ENCODE results near the gene PHACTR4. TPM values are rescaled to one million over a fixed set of nuclear protein-coding genes. Genes with fewer than 3 reads are reported as not detected.

PHACTR4 gene
- 11.5 and 13.6 TPM in 2 replicates for total RNA-seq

DNA sequence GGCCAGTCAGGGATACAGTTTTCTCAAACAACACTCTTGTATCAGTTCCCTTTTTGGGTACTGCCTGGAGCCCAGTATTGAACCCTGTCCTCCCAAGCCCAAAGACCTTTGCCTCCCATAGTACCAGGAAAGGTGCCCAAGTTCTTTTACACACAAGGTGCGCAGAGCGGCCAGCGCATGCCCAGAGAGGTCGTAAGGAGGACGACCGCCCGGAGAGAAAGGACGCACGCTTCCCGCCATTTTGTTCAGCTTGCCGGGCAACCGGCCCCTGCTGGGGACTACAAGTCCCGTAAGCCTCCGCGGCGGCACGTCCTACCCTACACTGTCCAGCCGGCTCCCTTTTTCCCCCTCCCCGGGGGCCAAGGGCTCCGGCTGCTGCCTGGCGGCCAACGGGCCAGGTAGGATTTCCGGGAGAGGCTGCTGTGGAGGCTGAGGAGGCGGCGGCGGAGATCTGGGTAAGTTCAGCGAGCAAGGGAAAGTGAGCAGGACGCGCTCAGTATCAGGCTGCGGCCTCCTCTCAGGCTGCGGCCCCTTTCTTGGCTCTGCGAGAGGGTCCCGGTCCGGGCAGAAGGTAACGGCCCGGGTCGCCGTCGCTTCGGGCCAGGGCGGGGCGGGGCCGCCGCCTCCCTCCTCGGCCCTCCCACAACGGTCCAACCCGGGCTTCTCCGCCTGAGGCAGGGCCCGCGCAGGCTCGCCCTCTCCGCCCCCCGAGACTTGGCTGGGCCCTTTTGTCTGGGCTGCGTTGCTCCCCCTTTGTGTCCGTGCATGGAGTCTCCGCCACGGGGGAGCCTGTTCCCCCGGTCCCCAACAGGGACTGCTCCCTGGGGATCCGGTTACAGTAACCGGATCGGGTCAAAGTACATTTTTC lies at the start of gene PHACTR4:
Gene PHACTR4 (plus strand): TSS at position 370 of the 868 bp plus-strand sequence. CDS start 37,708 bp downstream, outside the sequence.

DNA sequence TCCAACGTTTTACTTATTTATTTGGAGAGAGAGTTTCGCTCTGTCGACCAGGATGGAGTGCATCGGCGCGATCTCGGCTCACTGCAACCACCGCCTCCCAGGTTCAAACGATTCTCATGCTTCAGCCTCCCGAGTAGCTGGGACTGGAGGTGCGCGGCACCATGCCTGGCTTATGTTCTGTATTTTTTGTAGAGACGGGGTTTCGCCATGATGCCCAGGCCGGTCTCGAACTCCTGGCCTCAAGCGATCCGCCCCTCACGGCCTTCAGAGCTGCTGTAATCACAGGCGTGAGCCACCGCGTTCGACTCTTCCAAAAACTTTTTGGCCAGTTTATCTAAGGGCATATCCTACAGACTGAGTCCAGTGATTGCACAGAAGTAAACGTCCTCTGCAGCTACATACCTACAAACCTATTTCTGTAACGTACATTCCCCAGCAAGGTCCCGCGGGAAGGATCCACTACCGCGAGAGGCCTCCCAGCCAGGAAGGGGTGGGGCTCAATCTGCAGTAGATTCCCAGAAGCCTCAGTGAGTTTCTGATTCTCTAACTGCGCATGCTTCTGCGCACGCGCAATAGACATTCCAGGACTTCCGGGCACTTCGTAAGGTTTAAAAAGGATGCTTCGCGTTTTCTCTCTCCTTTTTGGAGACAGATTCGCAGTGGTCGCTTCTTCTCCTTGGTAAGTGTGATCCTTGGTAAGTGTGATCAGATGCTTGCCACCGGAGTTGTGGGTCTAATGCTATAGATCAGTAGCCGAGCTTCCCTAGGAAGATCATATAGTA lies 136.1 kb downstream of the PHACTR4 start, which contains the start of gene RCC1:
Gene RCC1 (plus strand): TSS at position 638 of the 782 bp plus-strand sequence. CDS start 23,824 bp downstream, outside the sequence.

Other genes starting within 250 kb of the PHACTR4 start
- 16.7 and 28.3 TPM in 2 replicates for gene PTAFR, start 193.1 kb upstream of the PHACTR4 start, total RNA-seq
- gene DNAJC8, start 136.7 kb upstream of the PHACTR4 start, total RNA-seq, result 50.2 and 68.2 TPM in 2 replicates
- gene ATP5IF1, start 133.6 kb upstream of the PHACTR4 start, total RNA-seq, result 312 and 412 TPM in 2 replicates
- gene SESN2, start 110.2 kb upstream of the PHACTR4 start, total RNA-seq, result 24.9 and 74.0 TPM in 2 replicates
- gene MED18, start 40.7 kb upstream of the PHACTR4 start, total RNA-seq, result 16.4 and 17.2 TPM in 2 replicates
- gene RCC1, start 136.3 kb downstream of the PHACTR4 start, total RNA-seq, result 32.4 and 80.8 TPM in 2 replicates
- gene TRNAU1AP, start 183.3 kb downstream of the PHACTR4 start, total RNA-seq, result 22.3 and 28.1 TPM in 2 replicates
- 0.87 and 1.5 TPM in 2 replicates for gene RAB42, start 222.5 kb downstream of the PHACTR4 start, total RNA-seq